ENCODE results near the gene SMYD3. TPM values are rescaled to one million over a fixed set of nuclear protein-coding genes. Genes with fewer than 3 reads are reported as not detected.
A peak's percentile ranks its signal among the peaks of the same experiment; 100 is the strongest.

The SMYD3 gene
- total and polyA plus RNA-seq, 2 of the 13 experiments (the other 11 are each of a cell fraction or from before 2014, with no cell fraction given): 27.7 to 35.8 TPM

DNA sequence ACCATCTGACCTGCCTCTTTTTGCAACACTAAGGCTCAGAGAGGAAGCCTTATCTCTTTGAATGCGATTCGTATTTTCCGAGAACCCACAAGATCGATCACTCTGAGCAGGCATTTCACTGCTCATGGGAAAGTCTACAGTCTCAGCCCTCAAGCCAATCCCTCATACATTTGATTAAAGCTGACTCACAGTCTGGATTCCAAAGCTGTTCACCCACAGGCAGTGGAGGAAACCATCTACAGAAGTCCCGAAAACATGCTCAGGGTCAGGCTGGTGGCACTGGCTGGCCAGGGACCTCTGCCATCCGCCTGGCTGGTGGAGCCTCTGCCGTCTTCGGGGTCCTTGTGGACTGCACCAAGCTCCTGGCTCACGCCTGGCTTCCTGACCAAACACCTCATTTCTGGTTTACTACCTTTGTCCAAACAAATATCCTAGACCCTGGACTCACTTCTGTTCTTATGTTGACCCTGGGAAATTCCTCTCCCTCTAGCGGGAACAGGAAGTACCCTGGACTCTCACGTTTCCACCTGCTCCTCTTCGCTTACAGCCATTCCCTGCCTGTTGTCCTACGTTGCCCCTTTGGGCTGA lies 650.0 kb downstream of the SMYD3 start (continued):
- TF ChIP-seq RBM22 (optimal IDR thresholded peaks at IDR 0.05; ENCODE audit: low read length) (no peak), DNMT1 (CRISPR knock-in tag; IDR thresholded peaks at IDR 0.05) (no peak), MED1 (CRISPR knock-in tag; IDR thresholded peaks at IDR 0.05) (peak; percentile 37; the same call in 1 of the 2 replicates), TCF12 (IDR thresholded peaks at IDR 0.05) (no peak), TCF12 (CRISPR knock-in tag; IDR thresholded peaks at IDR 0.05) (no peak), ZNF780A (CRISPR knock-in tag; IDR thresholded peaks at IDR 0.05) (no peak), MATR3 (CRISPR knock-in tag; IDR thresholded peaks at IDR 0.05) (no peak), ZSCAN12 (CRISPR knock-in tag; IDR thresholded peaks at IDR 0.05) (no peak), ZMYM3 (CRISPR knock-in tag; IDR thresholded peaks at IDR 0.05) (no peak), ZNF660 (CRISPR knock-in tag; IDR thresholded peaks at IDR 0.05; ENCODE audit: borderline replicate concordance, low read depth) (no peak), CBFB (CRISPR knock-in tag; IDR thresholded peaks at IDR 0.05) (no peak), SOX13 (IDR thresholded peaks at IDR 0.05) (no peak), SOX13 (CRISPR knock-in tag; conservative IDR thresholded peaks at IDR 0.05 in 1 of 2, IDR thresholded peaks at IDR 0.05 in 1 of 2) (no peak), JARID2 (CRISPR knock-in tag; IDR thresholded peaks at IDR 0.05; ENCODE audit: insufficient replicate concordance) (no peak), GLI4 (CRISPR knock-in tag; IDR thresholded peaks at IDR 0.05; ENCODE audit: borderline replicate concordance) (no peak), SNAI1 (CRISPR knock-in tag; IDR thresholded peaks at IDR 0.05; ENCODE audit: borderline replicate concordance) (no peak), NR3C1 (CRISPR knock-in tag; IDR thresholded peaks at IDR 0.05) (no peak), POLR2AphosphoS5 (IDR thresholded peaks at IDR 0.05; ENCODE audit: low read depth, low read length) (peak; percentile 40; the same call in 1 of the 2 replicates), MAZ (IDR thresholded peaks at IDR 0.05; ENCODE audit: borderline replicate concordance, low read depth, low read length) (no peak), MAZ (CRISPR knock-in tag; IDR thresholded peaks at IDR 0.05; ENCODE audit: low read depth) (no peak), ISL2 (CRISPR knock-in tag; IDR thresholded peaks at IDR 0.05) (no peak), NFIC (IDR thresholded peaks at IDR 0.05; ENCODE audit: low read length) (no peak), FOXO1 (CRISPR knock-in tag; IDR thresholded peaks at IDR 0.05) (peak; percentile 36; the same call in 1 of the 2 replicates)
- TF ChIP-seq, protein P1, sequence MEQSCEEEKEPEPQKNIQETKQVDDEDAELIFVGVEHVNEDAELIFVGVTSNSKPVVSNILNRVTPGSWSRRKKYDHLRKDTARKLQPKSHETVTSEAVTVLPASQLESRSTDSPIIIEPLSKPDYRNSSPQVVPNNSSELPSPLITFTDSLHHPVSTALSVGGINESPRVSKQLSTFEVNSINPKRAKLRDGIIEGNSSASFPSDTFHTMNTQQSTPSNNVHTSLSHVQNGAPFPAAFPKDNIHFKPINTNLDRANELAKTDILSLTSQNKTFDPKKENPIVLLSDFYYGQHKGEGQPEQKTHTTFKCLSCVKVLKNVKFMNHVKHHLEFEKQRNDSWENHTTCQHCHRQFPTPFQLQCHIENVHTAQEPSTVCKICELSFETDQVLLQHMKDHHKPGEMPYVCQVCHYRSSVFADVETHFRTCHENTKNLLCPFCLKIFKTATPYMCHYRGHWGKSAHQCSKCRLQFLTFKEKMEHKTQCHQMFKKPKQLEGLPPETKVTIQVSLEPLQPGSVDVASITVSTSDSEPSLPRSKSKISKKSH (CRISPR knock-in tag; IDR thresholded peaks at IDR 0.05; ENCODE audit: borderline replicate concordance): no peak
- TF ChIP-seq, protein P2, sequence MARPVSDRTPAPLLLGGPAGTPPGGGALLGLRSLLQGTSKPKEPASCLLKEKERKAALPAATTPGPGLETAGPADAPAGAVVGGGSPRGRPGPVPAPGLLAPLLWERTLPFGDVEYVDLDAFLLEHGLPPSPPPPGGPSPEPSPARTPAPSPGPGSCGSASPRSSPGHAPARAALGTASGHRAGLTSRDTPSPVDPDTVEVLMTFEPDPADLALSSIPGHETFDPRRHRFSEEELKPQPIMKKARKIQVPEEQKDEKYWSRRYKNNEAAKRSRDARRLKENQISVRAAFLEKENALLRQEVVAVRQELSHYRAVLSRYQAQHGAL (CRISPR knock-in tag; IDR thresholded peaks at IDR 0.05; ENCODE audit: not compliant biosample characterization): no peak
- TF ChIP-seq, protein P3, sequence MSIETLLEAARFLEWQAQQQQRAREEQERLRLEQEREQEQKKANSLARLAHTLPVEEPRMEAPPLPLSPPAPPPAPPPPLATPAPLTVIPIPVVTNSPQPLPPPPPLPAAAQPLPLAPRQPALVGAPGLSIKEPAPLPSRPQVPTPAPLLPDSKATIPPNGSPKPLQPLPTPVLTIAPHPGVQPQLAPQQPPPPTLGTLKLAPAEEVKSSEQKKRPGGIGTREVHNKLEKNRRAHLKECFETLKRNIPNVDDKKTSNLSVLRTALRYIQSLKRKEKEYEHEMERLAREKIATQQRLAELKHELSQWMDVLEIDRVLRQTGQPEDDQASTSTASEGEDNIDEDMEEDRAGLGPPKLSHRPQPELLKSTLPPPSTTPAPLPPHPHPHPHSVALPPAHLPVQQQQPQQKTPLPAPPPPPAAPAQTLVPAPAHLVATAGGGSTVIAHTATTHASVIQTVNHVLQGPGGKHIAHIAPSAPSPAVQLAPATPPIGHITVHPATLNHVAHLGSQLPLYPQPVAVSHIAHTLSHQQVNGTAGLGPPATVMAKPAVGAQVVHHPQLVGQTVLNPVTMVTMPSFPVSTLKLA (IDR thresholded peaks at IDR 0.05): no peak
- TF ChIP-seq, protein P4, sequence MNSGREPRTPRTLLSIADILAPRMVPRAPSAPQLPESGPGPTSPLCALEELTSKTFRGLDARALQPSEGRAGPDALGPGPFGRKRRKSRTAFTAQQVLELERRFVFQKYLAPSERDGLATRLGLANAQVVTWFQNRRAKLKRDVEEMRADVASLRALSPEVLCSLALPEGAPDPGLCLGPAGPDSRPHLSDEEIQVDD (CRISPR knock-in tag; IDR thresholded peaks at IDR 0.05; ENCODE audit: borderline replicate concordance): no peak
